Stimulated activated CD4-positive, alpha-beta T cell treated with anti-CD3 and anti-CD28 coated beads, Interleukin-15, amount 100 ng/mL, for 1 hour (primary cell): ENCODE measurements around the gene PHTF2.

Experiments
- DNase-seq, 2 donors: peaks; one replicate each; pipeline ENCODE4 v3.0.0-alpha.2; 2020; ENCODE audit warnings: low read depth in 1 of 2, low spot score in 1 of 2

PHTF2 gene

DNA sequence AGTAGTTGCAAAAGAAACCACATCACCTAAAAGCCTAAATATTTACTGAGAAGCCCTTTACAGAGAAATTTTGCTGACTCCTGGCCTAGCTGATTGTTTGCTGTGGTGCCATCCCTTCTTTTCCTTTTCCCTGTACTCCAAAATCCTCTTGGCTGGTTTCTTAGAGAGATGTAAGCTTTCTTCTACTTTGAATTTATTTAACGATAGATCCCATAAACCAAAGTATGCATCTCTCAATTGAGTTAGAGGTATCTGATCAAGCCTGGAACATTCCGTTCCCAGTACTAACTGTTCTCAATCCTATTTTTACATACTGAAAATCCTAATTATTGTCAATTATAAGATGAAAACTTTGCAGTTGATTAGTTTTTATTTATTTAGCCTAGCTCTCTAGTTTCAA is 6.6 kb upstream of the PHTF2 start:
- no peak for DNase-seq

GRCh38 chr7:77794000-77794399 is 4.6 kb upstream of the PHTF2 start:
- DNase-seq = no peak

- no peak for DNase-seq
Observed at GRCh38 chr7:77796109-77796508, 2.5 kb upstream of the PHTF2 start.

DNA sequence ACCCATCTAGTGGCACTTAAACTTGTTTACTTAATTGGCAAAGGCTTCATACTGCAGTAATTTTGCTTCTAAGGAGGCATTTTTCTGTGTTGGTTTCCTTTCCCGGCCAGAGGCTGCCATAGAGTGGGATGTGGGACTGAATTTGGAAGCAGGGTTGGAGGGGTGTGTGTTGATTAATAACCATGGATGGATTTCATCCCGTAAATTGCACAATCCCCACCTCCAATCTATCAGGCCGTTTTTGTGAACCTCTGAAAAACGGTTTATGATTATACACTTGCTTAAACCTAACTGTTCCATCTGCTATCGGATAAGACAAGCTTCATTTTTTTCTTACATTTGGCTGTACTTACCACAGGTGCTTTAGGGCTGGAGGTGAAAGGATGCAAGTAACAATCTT is 1.6 kb upstream of the PHTF2 start:
- DNase-seq = no peak

- peak in 1 of 2 donors; percentile 15 for DNase-seq
Observed at GRCh38 chr7:77797734-77798393, 709 bp upstream of the PHTF2 start.

DNA sequence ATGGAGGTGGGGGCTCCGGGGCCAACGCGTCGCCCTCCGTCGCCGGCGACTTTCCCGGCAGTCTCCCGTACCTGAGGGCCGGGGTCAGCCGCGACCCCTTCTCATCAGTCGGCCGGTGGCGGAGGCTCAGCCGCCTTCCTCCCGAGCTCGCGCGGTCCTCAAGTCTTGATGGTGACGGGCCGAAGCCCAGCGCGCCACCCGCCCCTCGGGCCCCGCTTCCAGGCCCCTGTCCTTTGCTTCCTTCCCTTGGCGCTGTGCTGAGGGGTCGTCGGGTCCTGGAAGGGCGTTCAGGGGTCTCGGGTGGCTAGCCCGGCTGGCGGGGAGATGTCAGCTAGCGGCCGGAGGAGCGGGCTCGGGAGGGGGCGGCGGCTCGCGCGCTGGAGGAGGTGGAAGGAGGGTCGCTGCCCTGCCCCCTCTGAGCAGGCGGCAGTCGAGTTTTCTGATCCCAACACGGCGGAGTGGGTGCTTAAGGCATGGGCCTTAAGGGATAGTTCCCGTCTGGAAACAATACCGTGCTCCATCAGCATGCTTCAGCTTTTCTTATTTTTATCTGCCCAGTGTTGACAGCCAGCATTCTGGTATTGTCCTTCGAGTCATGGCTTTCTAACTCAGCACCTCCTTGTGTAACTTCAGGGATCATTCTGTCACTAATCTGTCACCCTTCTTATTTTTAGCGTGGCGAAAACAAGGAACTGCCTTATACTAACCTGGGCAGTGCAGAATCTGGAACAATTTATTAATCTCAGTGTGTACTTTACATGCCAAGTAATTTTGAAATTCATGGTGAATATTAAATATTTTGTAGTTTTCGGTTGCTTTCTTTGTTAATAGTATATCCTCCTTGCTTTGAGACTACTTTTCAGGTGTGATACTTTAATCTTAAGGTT is 748 bp downstream of the PHTF2 start:
- DNase-seq = no peak

GRCh38 chr7:77800158-77800557 is 1.6 kb downstream of the PHTF2 start:
- DNase-seq = no peak

GRCh38 chr7:77800730-77801129 is 2.2 kb downstream of the PHTF2 start:
- no peak for DNase-seq

DNA sequence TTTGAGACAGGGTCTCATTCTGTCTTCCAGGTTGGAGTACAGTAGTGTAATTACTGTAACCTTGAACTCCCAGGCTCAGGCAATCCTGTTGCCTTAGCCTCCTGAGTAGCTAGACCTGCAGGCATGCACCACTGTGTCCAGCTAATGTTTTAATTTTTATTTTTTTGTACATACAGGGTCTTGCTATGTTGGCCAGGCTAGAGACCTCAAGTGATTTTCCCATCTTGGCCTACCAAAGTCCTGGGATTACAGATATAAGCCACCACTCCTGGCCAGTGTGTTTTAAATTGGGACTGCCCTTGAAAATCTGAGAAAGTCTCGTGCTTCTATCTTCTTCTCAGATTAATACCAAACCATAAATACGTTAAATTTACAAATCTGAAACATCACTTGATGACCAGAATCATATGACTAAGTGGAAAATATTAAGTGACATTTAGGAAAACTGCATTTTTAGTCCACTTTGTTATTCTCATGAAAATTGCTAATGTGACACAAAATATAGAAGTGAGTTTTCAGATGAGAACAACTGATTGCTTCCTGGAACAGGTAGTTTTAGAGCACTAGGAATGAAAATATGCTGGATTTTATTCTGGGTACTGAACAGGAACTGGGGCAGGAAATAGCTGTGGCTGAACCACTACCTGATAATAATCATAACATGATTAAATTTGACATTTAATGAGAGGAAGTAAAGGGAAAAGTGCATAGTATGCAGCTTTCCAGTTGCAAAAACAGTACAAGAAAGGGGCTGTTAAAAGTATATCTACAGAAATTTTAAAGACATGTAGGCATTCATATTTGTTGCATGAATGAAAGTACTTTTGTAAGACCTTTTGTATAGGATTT is 4.2 kb downstream of the PHTF2 start:
- DNase-seq = no peak

GRCh38 chr7:77806425-77806824 is 7.9 kb downstream of the PHTF2 start:
- no peak for DNase-seq

GRCh38 chr7:77808517-77808916 is 9.9 kb downstream of the PHTF2 start:
- no peak for DNase-seq

DNA sequence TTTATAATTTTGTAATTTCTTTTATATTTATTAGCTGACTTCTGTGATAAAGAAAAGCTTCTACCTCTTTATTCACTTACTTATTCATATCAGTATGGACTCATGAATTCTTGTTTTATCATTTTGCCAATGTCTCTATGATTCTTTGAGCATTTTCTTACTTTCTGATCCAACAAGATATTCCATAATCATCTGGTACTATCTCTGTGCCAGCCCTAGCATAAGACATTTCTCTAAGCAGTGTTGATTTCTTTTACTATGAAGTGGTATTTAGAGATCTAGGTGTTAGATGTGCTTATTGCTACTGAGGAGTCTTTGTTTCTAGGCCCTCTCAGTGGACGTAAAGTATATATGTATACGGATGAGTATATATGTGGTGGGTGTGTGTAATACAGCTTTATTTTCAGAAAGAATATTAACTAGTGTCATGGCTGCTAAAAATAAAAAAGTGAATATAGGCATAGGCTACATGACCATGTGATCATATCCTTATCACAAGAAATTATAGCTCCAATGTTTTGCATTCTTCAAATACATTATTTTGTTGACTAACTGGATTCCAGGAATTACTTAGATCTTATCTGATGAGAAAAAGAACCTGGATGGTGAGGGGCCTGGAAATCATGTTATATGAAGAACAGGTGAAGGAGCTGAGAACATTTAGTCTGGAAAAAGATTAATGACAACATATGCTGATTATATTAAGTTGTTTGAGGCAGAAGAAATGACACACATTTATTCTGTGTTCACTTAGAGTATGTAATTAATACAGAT is 13.1 kb downstream of the PHTF2 start:
- DNase-seq = no peak

GRCh38 chr7:77812290-77812685 is 13.7 kb downstream of the PHTF2 start:
- DNase-seq = no peak

DNA sequence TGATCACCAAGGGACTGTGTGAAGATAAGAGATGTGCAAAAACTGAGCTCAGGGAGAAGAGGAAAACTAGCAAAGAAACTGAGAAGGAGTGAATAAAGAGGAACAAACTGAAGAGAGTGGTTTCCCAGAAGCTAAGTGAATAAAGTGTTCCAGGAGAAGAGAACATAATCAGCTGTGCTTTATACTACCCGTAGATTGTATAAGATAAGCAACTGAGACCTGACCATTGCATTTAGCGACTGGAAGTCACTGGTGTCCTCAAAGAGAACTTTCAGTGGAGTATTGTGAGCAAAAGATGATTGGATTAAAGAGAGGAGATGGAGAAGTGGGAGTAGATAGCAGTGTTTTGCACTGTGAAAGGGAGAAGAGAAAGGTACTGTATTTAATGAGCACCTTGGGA is 14.6 kb downstream of the PHTF2 start:
- no peak for DNase-seq

DNA sequence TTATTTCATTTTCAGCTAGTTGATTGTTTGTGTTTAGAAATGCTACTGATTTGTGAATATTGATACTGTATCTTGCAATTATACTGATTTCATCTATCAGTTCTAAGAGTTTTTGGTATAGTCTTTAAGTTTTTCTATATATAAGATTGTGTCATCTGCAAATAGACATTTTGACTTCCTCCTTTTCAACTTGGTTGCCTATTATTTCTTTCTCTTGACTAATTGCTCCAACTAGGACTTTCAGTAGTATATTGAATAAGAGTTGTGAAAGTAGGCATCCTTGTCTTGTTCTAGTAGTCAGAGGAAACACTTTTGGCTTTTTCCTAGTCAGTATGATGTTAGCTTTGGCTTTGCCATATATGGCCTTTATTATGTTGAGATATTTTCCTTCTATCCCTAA is 20.4 kb downstream of the PHTF2 start:
- DNase-seq = no peak

DNA sequence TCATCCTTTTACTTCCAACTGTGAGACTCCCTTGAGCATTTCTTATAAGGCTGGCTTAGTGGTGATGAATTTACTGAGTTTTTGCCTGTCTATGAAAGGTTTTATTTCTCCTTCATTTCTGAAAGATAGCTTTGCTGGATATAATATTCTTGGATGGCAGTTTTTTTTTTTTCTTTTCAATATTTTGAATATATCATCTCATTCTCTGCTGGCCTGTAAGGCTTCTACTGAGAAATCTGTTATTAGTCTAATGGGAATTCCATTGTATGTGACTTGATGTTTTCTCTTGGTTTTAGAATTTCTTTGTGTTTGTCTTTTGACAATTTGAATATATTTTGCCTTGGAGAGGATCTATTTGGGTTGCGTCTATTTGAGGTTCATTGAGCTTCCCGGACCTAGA is 22.4 kb downstream of the PHTF2 start:
- DNase-seq = no peak

DNA sequence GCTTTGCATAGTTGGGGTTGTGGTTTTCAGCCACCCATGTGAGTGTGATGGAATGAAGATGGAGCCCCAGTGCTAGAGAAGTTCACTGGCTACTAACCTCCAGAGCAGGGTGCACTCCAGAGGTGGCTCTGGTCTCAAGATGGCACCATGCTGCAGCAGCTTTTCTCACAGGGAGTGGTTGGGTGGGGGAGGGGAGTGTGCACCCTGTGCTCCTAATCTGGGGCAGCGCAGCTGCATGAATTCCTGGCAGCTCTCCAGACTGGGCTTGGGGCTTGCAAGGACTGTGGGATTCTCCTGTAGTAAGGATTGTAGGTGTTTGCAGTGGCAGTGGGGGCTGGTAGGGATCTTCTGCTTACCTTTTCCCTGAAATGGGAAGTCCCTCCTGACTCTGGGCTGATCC is 23.7 kb downstream of the PHTF2 start:
- no peak for DNase-seq

DNA sequence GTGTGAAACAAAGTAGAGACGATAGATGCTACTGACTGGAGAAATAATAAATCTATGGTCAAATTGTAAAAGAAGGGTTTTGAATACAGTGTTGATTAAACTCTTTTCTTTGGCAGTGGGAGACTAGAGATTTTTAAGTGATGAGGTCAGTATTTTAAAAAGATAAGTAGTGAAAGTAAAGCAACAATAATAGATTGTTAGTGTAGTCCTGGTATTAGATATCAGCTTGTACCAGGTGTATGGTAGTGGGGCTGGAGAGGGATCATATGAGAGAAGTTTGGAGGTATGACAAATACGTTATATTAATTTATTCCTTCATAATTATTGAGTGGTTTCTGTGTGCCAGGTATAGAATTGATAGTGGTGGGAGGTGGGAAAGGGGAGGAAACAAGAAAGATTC is 25.2 kb downstream of the PHTF2 start:
- DNase-seq = no peak

- no peak for DNase-seq
Observed at GRCh38 chr7:77824636-77825035, 26.1 kb downstream of the PHTF2 start.

DNA sequence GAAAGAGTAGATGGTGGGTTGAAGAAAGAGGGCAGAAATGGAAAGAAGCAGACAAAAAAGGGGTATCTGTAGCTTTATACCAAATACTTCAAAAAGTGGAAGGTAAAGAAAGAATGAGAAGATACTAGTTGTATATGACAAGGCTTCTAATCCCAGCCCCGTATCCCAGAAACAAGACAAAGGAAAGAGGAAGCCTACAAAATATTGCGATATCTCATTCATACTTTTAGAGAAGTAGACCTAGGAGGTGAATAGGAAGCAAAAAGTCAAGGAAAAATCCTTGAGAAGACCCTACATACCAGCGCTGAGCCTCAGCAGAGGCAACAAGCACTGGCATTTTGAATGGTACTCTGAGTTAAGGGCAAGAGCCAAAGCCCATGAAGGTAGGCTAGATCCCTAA is 26.6 kb downstream of the PHTF2 start:
- DNase-seq = no peak

- DNase-seq = no peak
Observed at GRCh38 chr7:77826300-77826699, 27.7 kb downstream of the PHTF2 start.
